Measurements from ENCODE around the gene UQCR10.

- TF ChIP-seq CTCF (IDR thresholded peaks at IDR 0.05; ENCODE audit: low read depth, low read length) (no peak), EZH2phosphoT487 (IDR thresholded peaks at IDR 0.05; ENCODE audit: low read depth) (no peak)
Measured at GRCh38 chr22:29762263-29762662, 4.9 kb upstream of the UQCR10 start.
